HG02798 (cell line): ENCODE measurements around the gene WNT10A.
"Not testable (repeated sequence)": the region's sequence is repeated elsewhere in the genome, so short reads cannot be mapped to it uniquely, and the experiment has no call there.

ENCODE experiments used
- ATAC-seq: cut with Tn5 transposase; IDR thresholded peaks from one replicate; pipeline ENCODE4 v1.9.1; 2021; ENCODE audit warnings: mild to moderate bottlenecking; ENCODE audit not compliant: unreplicated experiment, poor library complexity

WNT10A gene

GRCh38 chr2:218880102-218880858, at the start of gene WNT10A:
TSS of gene WNT10A (plus strand) at chr2:218880852. CDS start at chr2:218880996, 144 bp downstream.
- peak; percentile 76 for ATAC-seq

- ATAC-seq = no peak
Measured at GRCh38 chr2:218831378-218831990, 49.2 kb upstream of the WNT10A start, which contains the start of gene PRKAG3. TSS of gene PRKAG3 (minus strand) at chr2:218831803.

GRCh38 chr2:218832081-218832480, 48.6 kb upstream of the WNT10A start:
- no peak for ATAC-seq

- no peak for ATAC-seq
Measured at GRCh38 chr2:218832520-218832919, 48.1 kb upstream of the WNT10A start.

GRCh38 chr2:218833023-218833609, 47.5 kb upstream of the WNT10A start:
- no peak for ATAC-seq

- no peak for ATAC-seq
Measured at GRCh38 chr2:218834685-218835084, 46.0 kb upstream of the WNT10A start.

GRCh38 chr2:218837495-218837894, 43.2 kb upstream of the WNT10A start:
- no peak for ATAC-seq

- ATAC-seq = no peak
Measured at GRCh38 chr2:218839430-218839829, 41.2 kb upstream of the WNT10A start.

- no peak for ATAC-seq
Measured at GRCh38 chr2:218839888-218840287, 40.8 kb upstream of the WNT10A start.

GRCh38 chr2:218844334-218844733, 36.3 kb upstream of the WNT10A start:
- not testable (repeated sequence) for ATAC-seq

- ATAC-seq = not testable (repeated sequence)
Measured at GRCh38 chr2:218846963-218847362, 33.7 kb upstream of the WNT10A start.

GRCh38 chr2:218849721-218850120, 30.9 kb upstream of the WNT10A start:
- no peak for ATAC-seq

- no peak for ATAC-seq
Measured at GRCh38 chr2:218850796-218851195, 29.9 kb upstream of the WNT10A start.

GRCh38 chr2:218851286-218851685, 29.4 kb upstream of the WNT10A start:
- ATAC-seq = no peak

- ATAC-seq = peak; percentile 51
Measured at GRCh38 chr2:218852911-218853667, 27.6 kb upstream of the WNT10A start.

GRCh38 chr2:218853766-218854165, 26.9 kb upstream of the WNT10A start:
- ATAC-seq = no peak

- ATAC-seq = no peak
Measured at GRCh38 chr2:218854860-218855259, 25.8 kb upstream of the WNT10A start.

GRCh38 chr2:218855305-218856166, 25.1 kb upstream of the WNT10A start:
- ATAC-seq = no peak

GRCh38 chr2:218856167-218856895, 24.3 kb upstream of the WNT10A start:
- no peak for ATAC-seq
